ENCODE data around the gene TXNL4A. TPM values are rescaled to one million over a fixed set of nuclear protein-coding genes. Genes with fewer than 3 reads are reported as not detected.
A peak's percentile ranks its signal among the peaks of the same experiment; 100 is the strongest.

The TXNL4A gene
- total RNA-seq, 2 experiments from 2014 or later: 55.0 to 55.7 TPM

DNA sequence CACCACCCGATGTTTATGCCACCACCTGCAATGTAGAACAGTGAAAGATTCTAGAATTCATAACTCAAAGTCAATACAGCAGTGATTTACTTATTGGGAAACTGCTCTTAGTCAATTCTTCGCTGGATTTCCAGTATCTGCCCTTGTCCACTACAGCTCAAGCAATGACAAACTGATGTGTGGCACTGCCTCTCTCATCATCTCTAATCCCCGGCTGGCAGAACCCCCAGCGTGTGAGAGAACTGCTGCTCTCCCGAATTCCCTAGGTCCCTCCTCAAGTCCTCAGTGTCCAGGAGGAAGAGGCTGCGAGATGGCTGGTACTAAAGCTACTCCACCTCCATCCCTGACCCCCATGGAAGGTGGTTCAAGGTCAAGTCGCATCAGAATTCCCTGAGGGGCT lies 1.6 kb downstream of the TXNL4A start:
- DNase-seq (no peak), ATAC-seq (ENCODE audit: poor library complexity) (no peak)
- Mint-ChIP-seq H3K4me3 (peak overlapping the region; percentile 93), H3K36me3 (ENCODE audit: low read depth) (peaks cover 52% of the 10 kb centered on the region), H3K4me1 (ENCODE audit: low read depth) (peaks cover 56% of the 10 kb centered on the region), H3K9me3 (no peaks in the 10 kb centered on the region), H3K27me3 (no peaks in the 10 kb centered on the region), H3K27ac (peak overlapping the region; percentile 89)
- intact Hi-C loops (cut with DNase I, micrococcal nuclease): no loop called here
- TF ChIP-seq, protein P1, sequence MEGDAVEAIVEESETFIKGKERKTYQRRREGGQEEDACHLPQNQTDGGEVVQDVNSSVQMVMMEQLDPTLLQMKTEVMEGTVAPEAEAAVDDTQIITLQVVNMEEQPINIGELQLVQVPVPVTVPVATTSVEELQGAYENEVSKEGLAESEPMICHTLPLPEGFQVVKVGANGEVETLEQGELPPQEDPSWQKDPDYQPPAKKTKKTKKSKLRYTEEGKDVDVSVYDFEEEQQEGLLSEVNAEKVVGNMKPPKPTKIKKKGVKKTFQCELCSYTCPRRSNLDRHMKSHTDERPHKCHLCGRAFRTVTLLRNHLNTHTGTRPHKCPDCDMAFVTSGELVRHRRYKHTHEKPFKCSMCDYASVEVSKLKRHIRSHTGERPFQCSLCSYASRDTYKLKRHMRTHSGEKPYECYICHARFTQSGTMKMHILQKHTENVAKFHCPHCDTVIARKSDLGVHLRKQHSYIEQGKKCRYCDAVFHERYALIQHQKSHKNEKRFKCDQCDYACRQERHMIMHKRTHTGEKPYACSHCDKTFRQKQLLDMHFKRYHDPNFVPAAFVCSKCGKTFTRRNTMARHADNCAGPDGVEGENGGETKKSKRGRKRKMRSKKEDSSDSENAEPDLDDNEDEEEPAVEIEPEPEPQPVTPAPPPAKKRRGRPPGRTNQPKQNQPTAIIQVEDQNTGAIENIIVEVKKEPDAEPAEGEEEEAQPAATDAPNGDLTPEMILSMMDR (IDR thresholded peaks at IDR 0.05): no peak
- Histone ChIP-seq H3K27ac (ENCODE audit: low read depth in 1 of 2, low read length in 2 of 2) (peak overlapping the region in 1 of 2 donors; percentile 47), H3K9me3 (ENCODE audit: control insufficient read depth in 1 of 2, insufficient read depth in 1 of 2, low read length in 2 of 2) (no peaks in the 10 kb centered on the region), H3K36me3 (ENCODE audit: insufficient read depth, low read length) (peaks cover 21% of the 10 kb centered on the region), H3K4me1 (ENCODE audit: insufficient read depth, low read length) (peaks cover 49% of the 10 kb centered on the region), H3K4me3 (ENCODE audit: low read length) (peak overlapping the region; percentile 82), H3K27me3 (ENCODE audit: control insufficient read depth in 1 of 2, insufficient read depth in 2 of 2, low read length in 2 of 2) (no peaks in the 10 kb centered on the region)
- ChIA-PET CTCF (interaction anchor here (2.3 kb wide), 1 partner anchor 23 kb away, joined by 6 read pairs; no protein-coding TSS in a partner anchor), POLR2A (interaction anchor here (1.3 to 3.0 kb wide), 3 partner anchors 19 to 47 kb away, joined by 5 to 26 read pairs (median 17); partner anchors contain the start of genes HSBP1L1 and RBFA)

DNA sequence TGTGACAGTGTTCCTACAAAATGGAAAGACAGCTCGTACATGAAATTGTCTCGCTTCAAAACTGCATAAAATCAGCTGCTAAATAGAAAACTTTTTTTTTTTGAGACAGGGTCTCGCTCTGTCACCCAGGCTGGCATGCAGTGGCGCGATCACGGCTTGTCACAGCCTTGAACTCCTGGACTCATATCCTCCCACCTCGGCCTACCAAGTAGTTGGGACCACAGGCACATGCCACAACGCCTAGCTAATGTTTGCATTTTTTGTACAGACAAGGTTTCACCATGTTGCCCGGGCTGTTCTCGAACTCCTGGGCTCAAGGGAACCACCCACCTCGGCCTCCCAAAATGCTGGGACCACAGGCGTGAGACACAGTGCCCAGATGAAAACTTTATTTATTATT lies 3.2 kb downstream of the TXNL4A start:
- no peaks in the 10 kb centered on the region for H3K9me3 ChIP-seq (ENCODE audit: control insufficient read depth in 1 of 2, insufficient read depth in 1 of 2, low read length in 2 of 2)
- CTCF ChIA-PET: interaction anchor here (0.6 kb wide), 1 partner anchor 47 kb away, joined by 3 read pairs; no protein-coding TSS in a partner anchor
- H3K27ac ChIP-seq (ENCODE audit: low read depth in 1 of 2, low read length in 2 of 2): no peak overlapping the region
- Mint-ChIP-seq H3K36me3 (ENCODE audit: low read depth) (peaks cover 56% of the 10 kb centered on the region), H3K4me3 (peak overlapping the region; percentile 65), H3K27ac (peak overlapping the region; percentile 42), H3K9me3 (no peaks in the 10 kb centered on the region), H3K4me1 (ENCODE audit: low read depth) (peaks cover 66% of the 10 kb centered on the region), H3K27me3 (no peaks in the 10 kb centered on the region)
- peaks cover 21% of the 10 kb centered on the region for H3K36me3 ChIP-seq (ENCODE audit: insufficient read depth, low read length)
- POLR2A ChIA-PET: interaction anchor here (0.6 to 1.8 kb wide), 3 partner anchors 21 to 88 kb away, joined by 3 to 9 read pairs (median 3); partner anchors contain the start of gene HSBP1L1
- intact Hi-C loops (cut with DNase I, micrococcal nuclease): no loop called here
- ATAC-seq (ENCODE audit: poor library complexity) (no peak), DNase-seq (no peak)
- no peak overlapping the region for H3K4me3 ChIP-seq (ENCODE audit: low read length)
- TF ChIP-seq, protein P1 (IDR thresholded peaks at IDR 0.05): no peak
- H3K4me1 ChIP-seq (ENCODE audit: insufficient read depth, low read length): peaks cover 56% of the 10 kb centered on the region
- no peaks in the 10 kb centered on the region for H3K27me3 ChIP-seq (ENCODE audit: control insufficient read depth in 1 of 2, insufficient read depth in 2 of 2, low read length in 2 of 2)

DNA sequence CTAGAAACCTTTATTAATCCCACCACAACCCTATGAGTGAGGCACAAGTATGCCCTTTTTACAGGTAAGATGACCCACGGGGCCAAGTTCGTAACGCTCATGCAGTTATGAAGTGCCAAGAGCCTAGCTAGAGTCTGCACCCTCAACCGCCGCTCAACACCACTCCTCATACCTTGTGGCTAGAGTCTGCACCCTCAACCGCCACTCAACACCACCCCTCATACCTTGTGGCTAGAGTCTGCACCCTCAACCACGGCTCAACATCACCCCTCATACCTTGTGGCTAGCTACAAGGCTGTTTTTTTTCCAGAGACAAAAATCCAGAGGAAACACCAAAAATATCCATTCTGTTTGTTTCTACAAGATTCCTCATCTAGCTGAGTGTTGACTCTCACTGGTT lies 4.6 kb downstream of the TXNL4A start:
- H3K4me1 ChIP-seq (ENCODE audit: insufficient read depth, low read length): peaks cover 55% of the 10 kb centered on the region
- intact Hi-C loops (cut with DNase I, micrococcal nuclease): no loop called here
- Mint-ChIP-seq H3K36me3 (ENCODE audit: low read depth) (peaks cover 63% of the 10 kb centered on the region), H3K4me3 (peak overlapping the region; percentile 52), H3K9me3 (no peaks in the 10 kb centered on the region), H3K4me1 (ENCODE audit: low read depth) (peaks cover 76% of the 10 kb centered on the region), H3K27me3 (no peaks in the 10 kb centered on the region), H3K27ac (peak overlapping the region; percentile 80)
- TF ChIP-seq, protein P1 (IDR thresholded peaks at IDR 0.05): no peak
- ChIA-PET CTCF (interaction anchor here (1.1 kb wide), 1 partner anchor 32 kb away, joined by 3 read pairs; the partner anchor contains the start of gene SLC66A2), POLR2A (interaction anchor here (1.5 kb wide), 1 partner anchor 32 kb away, joined by 4 read pairs; no protein-coding TSS in a partner anchor)
- ATAC-seq (ENCODE audit: poor library complexity) (no peak), DNase-seq (no peak)
- H3K4me3 ChIP-seq (ENCODE audit: low read length): no peak overlapping the region
- H3K27ac ChIP-seq (ENCODE audit: low read depth in 1 of 2, low read length in 2 of 2): no peak overlapping the region
- H3K36me3 ChIP-seq (ENCODE audit: insufficient read depth, low read length): peaks cover 24% of the 10 kb centered on the region
- no peaks in the 10 kb centered on the region for H3K9me3 ChIP-seq (ENCODE audit: control insufficient read depth in 1 of 2, insufficient read depth in 1 of 2, low read length in 2 of 2)
- H3K27me3 ChIP-seq (ENCODE audit: control insufficient read depth in 1 of 2, insufficient read depth in 2 of 2, low read length in 2 of 2): no peaks in the 10 kb centered on the region

Measured in CD4-positive, alpha-beta T cell (primary cell).